ENCODE measurements around the gene NKAIN1.
"Not testable (repeated sequence)": the region's sequence is repeated elsewhere in the genome, so short reads cannot be mapped to it uniquely, and the experiment has no call there.

The NKAIN1 gene

DNA sequence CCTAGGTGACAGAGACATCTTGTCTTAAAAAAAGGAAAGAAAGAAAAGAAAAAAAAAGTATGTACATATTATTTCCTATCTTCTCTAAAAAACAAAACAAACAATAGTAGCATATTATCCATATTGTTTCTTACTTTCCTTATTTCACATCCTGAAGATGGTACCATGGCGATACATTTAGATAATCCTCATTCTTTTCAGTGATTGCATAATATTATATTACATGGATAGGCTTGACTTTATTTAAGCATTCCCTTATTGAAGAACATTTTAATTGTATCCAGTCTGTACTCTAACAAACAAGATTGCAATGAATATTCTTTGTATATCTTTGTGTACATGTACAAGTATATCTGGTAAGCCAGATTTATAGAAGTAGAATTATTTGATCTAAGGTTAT is 91.3 kb downstream of the NKAIN1 start:
- DNase-seq = no peak

DNA sequence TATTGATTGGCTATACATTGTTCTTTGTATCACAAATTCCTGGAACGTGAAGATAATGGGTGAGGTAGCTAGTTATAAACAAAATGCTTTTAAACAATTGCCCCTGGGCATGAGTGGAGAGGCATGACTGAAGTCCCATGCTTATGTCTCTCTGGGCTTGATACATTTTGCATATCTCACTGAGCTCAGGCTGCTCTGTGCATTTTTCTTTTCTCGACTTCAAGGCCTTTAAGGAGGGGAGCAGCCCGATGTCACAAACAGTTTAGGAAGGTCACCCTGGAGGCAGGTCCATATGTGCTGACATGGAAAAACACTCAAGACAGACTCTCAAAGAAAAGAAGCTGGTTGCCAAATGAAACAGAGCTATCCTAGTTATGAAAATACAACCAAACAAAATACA is 94.0 kb downstream of the NKAIN1 start:
- no peak for DNase-seq

DNA sequence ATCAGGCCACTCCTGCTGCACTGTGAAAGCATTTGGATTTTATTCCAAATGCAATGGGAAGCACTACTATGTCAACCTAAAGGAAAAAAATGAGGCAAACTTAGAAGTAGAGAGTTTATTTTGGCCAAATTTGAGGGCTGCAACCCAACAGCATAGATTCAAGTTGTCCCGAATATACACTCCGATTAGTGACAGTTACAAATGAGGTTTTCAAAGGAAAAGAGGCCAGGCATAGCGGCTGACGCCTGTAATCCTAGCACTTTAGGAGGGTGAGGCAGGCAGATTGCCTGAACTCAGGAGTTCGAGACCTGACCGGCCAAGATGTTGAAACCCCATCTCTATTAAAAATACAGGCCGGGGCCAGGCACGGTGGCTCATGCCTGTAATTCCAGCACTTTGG is 95.2 kb downstream of the NKAIN1 start:
- no peak for DNase-seq

DNA sequence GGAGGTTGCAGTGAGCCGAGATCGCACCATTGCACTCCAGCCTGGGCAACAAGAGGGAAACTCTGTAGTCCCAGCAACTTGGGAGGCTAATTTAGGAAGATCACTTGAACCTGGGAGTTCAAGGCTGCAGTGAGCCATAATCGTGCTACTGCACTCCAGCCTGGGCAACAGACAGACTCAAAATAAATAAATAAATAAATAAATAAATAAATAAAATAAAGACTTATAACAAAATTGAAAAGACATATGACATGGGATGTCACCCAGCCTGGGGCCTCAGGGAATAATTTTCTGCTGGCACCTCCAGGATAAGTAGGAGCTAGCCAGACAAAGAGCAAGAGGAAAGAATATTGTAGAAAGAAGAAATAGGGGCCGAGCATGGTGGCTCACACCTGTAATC is 96.2 kb downstream of the NKAIN1 start:
- DNase-seq = no peak

DNA sequence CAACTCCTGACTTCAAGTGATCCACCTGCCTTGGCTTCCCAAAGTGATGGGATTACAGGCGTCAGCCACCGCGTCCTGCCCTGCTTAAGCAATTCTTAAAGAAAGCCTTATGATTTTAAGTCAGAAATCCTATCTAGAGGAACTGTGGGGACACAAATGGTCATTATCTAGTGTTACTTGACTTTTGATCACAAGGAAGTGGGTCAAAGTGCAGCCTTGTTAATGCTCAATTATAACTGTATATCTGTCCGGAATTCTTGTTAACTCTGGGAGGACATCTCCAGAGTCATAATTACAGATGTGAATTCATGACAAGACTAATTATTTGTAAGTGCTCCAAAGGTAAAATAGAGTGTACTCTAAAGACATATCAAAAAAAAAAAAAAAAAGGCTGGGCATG is 97.3 kb downstream of the NKAIN1 start:
- DNase-seq = no peak

DNA sequence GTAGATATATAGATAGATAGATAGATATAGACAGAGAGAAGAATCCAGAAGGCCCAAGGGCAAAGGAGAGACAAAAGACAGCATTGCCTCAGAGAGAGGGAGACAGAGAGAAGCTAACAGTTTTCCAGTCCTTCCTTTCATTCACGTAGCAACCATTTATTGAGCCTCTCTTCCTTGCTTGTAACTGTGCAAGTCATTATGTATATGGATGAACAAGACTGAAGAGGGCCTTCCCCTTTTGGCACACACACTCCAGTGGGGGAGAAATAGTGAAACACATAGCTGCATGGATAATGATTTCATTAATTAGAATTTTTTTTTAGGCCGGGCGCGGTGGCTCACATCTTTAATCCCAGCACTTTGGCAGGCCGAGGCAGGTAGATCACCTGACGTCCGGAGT is 99.4 kb downstream of the NKAIN1 start:
- DNase-seq = no peak

DNA sequence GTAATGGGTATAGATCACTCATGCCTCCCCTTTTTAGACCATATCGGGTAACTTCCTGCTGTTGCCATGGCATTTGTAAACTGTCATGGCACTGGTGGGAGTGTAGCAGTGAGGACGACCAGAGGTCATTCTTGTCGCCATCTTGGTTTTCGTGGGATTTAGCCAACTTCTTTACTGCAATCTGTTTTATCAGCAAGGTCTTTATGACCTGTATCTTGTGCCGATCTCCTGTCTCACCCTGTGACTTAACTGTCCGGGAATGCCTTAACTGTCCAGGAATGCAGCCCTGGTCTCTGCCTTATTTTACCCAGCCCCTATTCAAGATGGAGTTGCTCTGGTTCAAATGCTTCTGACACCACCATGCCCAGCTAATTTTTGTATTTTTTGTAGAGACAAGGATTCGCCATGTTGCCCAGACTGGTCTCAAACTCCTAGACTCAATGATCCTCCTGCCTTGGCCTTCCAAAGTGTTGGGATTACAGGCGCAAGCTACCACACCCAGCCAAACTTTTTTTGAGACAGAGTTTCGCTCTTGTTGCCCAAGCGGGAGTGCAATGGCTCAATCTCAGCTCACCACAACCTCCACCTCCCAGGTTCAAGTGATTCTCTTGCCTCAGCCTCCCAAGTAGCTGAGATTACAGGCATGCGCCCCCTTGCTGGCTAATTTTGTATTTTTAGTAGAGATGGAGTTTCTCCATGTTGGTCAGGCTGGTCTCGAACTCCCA is 100.7 kb downstream of the NKAIN1 start:
- not testable (repeated sequence) for DNase-seq

DNA sequence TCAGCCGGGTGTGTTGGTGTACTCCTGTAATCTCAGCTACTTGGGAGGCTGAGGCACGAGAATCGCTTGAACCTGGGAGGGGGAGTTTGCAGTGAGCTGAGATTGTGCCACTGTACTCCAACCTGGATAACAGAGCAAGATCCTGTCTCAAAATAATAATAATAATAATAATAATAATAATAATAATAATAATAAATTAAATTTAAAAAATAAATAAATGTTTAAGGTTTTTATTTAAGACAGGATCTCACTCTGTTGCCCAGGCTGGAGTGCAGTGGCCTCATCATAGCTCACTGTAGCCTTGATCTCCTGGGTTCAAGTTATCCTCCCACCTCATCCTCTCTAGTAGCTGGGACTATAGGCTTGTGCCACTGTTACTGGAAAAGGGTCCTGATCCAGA is 101.8 kb downstream of the NKAIN1 start:
- DNase-seq = not testable (repeated sequence)

DNA sequence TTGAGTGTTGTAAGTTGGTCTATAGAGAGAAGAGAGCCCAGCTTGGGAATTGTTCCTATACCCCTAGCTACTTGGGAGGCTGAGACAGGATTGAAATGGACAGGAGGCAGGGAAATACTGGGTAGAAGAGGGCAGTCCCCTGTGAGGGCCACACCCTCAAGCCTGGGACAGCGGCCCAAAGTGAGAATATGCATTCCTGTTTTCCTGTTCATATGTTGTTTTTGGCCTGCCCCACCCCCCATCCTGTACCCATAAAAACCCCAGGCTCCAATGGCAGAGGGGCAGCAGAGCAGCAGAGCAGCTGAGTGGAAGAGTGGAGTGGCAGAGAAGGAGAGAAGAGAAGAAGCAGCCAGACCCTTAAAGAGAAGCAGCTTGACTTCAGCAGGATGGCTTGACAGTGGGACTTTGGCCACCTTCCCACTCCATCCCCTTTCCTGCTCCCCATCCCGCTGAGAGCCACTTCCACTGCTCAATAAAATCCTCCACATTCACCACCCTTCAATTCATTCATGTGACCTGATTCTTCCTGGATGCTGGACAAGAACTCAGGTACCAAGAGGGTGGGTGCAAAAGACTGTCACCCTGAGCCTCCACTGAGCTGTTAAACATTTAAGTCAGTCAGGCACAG is 103.6 kb downstream of the NKAIN1 start:
- DNase-seq = no peak

DNA sequence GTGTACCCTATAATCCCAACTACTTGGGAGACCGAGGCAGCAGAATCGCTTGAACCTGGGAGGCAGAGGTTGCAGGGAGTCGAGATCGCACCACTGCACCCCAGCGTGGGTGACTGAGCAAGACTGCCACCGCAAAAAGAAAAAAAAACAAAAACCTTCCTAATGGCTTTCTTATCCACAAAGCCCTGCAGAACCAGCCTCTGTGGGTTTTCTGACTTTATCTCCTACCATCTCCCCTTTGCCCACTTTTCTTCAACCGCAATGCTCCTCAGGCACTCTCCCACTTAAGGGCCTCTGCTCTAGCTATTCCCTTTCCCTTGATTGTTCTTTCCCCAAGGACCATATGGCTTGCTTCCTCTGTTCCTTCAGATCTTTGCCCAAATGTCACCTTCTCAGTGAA is 106.3 kb downstream of the NKAIN1 start:
- DNase-seq = no peak
